PC-3 (cell line): ENCODE results near the gene GPRC5B. TPM values are rescaled to one million over a fixed set of nuclear protein-coding genes. Genes with fewer than 3 reads are reported as not detected.

Source experiments
- ATAC-seq: fragments of 200-7000 bp; cut with Tn5 transposase; 2 replicates; pipeline ENCODE4 v1.9.1; 2020; ENCODE audit warnings: mild to moderate bottlenecking, moderate library complexity
- BruUV-seq: library from RNA; stranded (reverse); fragments of 400-500 nt; replicated peaks from 2 replicates; lab custom pipeline; 2021; lab: Mats Ljungman, UMichigan
- CTCF ChIA-PET: fragments of 300-600 bp; sonication (Branson Sonifier 250); formaldehyde crosslinking; loops from one replicate; lab custom pipeline; 2022; ENCODE audit warnings: antibody characterized with exemption; lab: Charles Lee
- POLR2A ChIA-PET: fragments of 300-600 bp; sonication (Branson Sonifier 250); formaldehyde crosslinking; loops from one replicate; lab custom pipeline; 2022; ENCODE audit warnings: antibody characterized with exemption; ENCODE audit not compliant: unreplicated experiment; lab: Charles Lee
- DNase-seq: peaks from one replicate; pipeline ENCODE4 v3.0.0-alpha.2; 2015
- H2AFZ ChIP-seq: fragments of 300-600 bp; sonication (generic); 2 replicates; pipeline ENCODE4 v1.6.0; 2016; ENCODE audit warnings: antibody characterized with exemption, low read length
- H3F3A ChIP-seq: fragments of 300-600 bp; sonication (generic); one replicate; pipeline ENCODE4 v1.6.0; 2017; ENCODE audit warnings: antibody characterized with exemption, low read length, control low read depth, mild to moderate bottlenecking; ENCODE audit not compliant: unreplicated experiment
- H3K27ac ChIP-seq: fragments of 300-600 bp; sonication (generic); 2 replicates; pipeline ENCODE4 v1.5.1; 2016; ENCODE audit warnings: mild to moderate bottlenecking, low read length
- H3K27me3 ChIP-seq: fragments of 300-600 bp; sonication (generic); 2 replicates; pipeline ENCODE4 v1.6.1; 2016; ENCODE audit warnings: low read length, mixed read lengths
- H3K36me3 ChIP-seq: fragments of 300-600 bp; sonication (generic); 2 replicates; pipeline ENCODE4 v1.6.1; 2016; ENCODE audit warnings: low read depth, mixed run types, low read length, mixed read lengths
- H3K4me1 ChIP-seq: fragments of 300-600 bp; sonication (generic); 2 replicates; pipeline ENCODE4 v1.5.1; 2016; ENCODE audit warnings: low read length; ENCODE audit not compliant: insufficient read depth
- H3K4me2 ChIP-seq: fragments of 300-600 bp; sonication (generic); 2 replicates; pipeline ENCODE4 v1.6.0; 2016; ENCODE audit warnings: low read length
- H3K4me3 ChIP-seq: fragments of 300-600 bp; sonication (generic); 2 replicates; pipeline ENCODE4 v1.5.1; 2016; ENCODE audit warnings: mild to moderate bottlenecking, low read length, mixed read lengths
- H3K79me2 ChIP-seq: fragments of 300-600 bp; sonication (generic); 2 replicates; pipeline ENCODE4 v1.6.1; 2017; ENCODE audit warnings: low read length, mixed read lengths
- H3K9ac ChIP-seq: fragments of 300-600 bp; sonication (generic); 2 replicates; pipeline ENCODE4 v1.6.0; 2016; ENCODE audit warnings: mild to moderate bottlenecking, low read length
- H3K9me2 ChIP-seq: fragments of 300-600 bp; sonication (generic); replicated peaks from 2 replicates; pipeline ENCODE4 v1.6.1; 2016; ENCODE audit warnings: mixed run types, low read length, mixed read lengths
- H3K9me3 ChIP-seq: fragments of 300-600 bp; sonication (generic); 2 replicates; pipeline ENCODE4 v1.6.1; 2016; ENCODE audit warnings: low read length, mixed read lengths
- H4K20me1 ChIP-seq: fragments of 300-600 bp; sonication (generic); 2 replicates; pipeline ENCODE4 v1.6.1; 2016; ENCODE audit warnings: low read length, mixed read lengths
- EZH2 ChIP-seq: fragments of 300-600 bp; sonication (generic); IDR thresholded peaks from one replicate; pipeline ENCODE4 v1.6.1; 2017; ENCODE audit warnings: antibody characterized with exemption, mild to moderate bottlenecking, low read length; ENCODE audit not compliant: unreplicated experiment
- EZH2phosphoT487 ChIP-seq: fragments of 300-600 bp; sonication (generic); IDR thresholded peaks from 2 replicates; pipeline ENCODE4 v1.6.1; 2018; ENCODE audit warnings: mild to moderate bottlenecking, antibody characterized with exemption, low read length, borderline replicate concordance
- intact Hi-C: fragments of 100-400 bp; cut with micrococcal nuclease; formaldehyde crosslinking; loops from 2 replicates; pipeline ENCODE4 v1.9.0; 2023
- total RNA-seq: library from RNA; depleted of rRNA; stranded (reverse); fragments of >200 nt; gene quantifications from 2 replicates; pipeline ENCODE4 v1.2.3, GENCODE V29; 2014
- TF ChIP-seq, protein P1 (sequence below): fragments of 300-600 bp; sonication (generic); conservative IDR thresholded peaks from 2 replicates; pipeline ENCODE4 v1.5.1; 2017; ENCODE audit warnings: antibody characterized with exemption, low read depth, mild to moderate bottlenecking, low read length

Gene GPRC5B
- total RNA-seq, 1 experiment from 2014 or later: 5.5 TPM

DNA sequence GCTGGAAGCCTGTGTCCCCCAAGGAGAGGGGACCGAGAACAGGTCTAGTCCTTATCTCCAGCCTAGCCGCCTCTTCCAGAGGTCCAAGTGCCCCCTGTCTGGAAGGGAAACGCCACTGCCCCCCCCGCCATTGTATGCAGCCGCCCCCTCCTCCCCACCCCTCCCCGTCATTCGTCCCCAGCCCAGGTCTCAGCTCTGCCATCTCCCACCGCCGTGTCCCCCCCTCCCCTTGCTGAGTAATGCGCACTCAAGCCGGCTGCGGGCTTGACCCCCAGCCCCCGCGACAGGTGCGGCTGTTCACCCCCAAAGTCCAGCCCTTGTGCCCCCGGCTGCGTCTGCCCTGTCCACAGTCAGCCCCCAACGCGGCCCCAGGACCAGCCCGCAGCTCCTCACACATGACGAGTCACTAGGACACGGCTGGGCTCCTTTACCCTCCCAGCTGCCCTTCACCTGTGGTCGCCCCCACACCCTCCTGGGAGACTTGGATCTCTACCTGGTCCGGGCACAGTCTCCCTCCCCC is 622 bp downstream of the GPRC5B start:
- Histone ChIP-seq H2AFZ (peak overlapping the region; percentile 79; the same call in 1 of the 2 replicates), H3K36me3 (no peaks in the 10 kb centered on the region), H3K4me2 (peak overlapping the region; percentile 84), H3K4me1 (peaks cover 4% of the 10 kb centered on the region; the same call in 1 of the 2 replicates), H3F3A (no peaks in the 10 kb centered on the region), H3K79me2 (peaks cover 27% of the 10 kb centered on the region; the same call in 1 of the 2 replicates), H3K27ac (no peak overlapping the region), H3K27me3 (no peaks in the 10 kb centered on the region), H3K9ac (peak overlapping the region; percentile 59; the same call in 1 of the 2 replicates), H4K20me1 (no peaks in the 10 kb centered on the region), H3K9me2 (no peaks in the 10 kb centered on the region), H3K4me3 (peak overlapping the region; percentile 83), H3K9me3 (no peaks in the 10 kb centered on the region)
- DNase-seq (no peak), ATAC-seq (peak; percentile 25)
- intact Hi-C loops: loop anchor here (2.0 kb wide), 1 partner anchor 167 kb away; no protein-coding TSS in a partner anchor
- POLR2A ChIA-PET: no interaction called here
- CTCF ChIA-PET: interaction anchor here (0.5 to 1.0 kb wide), 2 partner anchors 188 to 468 kb away, joined by 3 to 4 read pairs; no protein-coding TSS in a partner anchor
- TF ChIP-seq EZH2phosphoT487 (no peak), EZH2 (no peak)
- TF ChIP-seq, protein P1, sequence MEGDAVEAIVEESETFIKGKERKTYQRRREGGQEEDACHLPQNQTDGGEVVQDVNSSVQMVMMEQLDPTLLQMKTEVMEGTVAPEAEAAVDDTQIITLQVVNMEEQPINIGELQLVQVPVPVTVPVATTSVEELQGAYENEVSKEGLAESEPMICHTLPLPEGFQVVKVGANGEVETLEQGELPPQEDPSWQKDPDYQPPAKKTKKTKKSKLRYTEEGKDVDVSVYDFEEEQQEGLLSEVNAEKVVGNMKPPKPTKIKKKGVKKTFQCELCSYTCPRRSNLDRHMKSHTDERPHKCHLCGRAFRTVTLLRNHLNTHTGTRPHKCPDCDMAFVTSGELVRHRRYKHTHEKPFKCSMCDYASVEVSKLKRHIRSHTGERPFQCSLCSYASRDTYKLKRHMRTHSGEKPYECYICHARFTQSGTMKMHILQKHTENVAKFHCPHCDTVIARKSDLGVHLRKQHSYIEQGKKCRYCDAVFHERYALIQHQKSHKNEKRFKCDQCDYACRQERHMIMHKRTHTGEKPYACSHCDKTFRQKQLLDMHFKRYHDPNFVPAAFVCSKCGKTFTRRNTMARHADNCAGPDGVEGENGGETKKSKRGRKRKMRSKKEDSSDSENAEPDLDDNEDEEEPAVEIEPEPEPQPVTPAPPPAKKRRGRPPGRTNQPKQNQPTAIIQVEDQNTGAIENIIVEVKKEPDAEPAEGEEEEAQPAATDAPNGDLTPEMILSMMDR: no peak
- BruUV-seq: no TSS peak

DNA sequence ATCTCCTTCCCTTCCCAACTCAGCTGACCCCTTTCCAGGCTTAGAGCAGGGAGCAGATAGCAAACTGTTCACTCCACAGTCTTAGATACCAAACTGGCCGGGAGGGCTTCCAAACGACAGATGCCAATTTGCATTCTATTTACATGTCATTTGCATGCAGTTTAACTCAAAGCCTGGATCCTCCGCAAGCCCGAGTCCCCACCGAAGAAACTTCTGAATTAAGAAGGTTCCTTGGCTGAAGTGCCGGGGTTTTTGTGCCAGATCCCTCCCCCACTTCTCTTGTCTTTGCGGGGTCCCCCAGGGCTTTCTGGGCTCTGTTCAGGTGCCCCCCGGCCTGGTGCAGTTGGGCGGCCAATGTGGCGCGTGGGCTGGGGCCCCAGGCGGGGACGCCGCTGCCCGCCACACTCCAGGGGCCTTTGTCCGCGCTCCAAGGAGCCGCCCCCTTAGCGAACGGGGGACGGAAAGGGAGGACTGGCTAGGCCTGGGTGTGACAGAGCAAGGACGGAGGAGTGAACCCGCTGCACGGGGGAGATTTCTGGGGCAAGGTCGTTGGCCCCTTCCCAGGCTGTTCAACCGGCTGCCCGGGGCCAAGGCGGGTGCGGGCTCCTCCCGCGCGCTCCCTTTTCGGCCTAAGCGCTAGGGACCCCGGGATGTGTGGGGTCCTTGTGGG is 1.2 kb downstream of the GPRC5B start:
- BruUV-seq: no TSS peak

More for the DNA sequence above, 1.2 kb downstream of the GPRC5B start:
- Histone ChIP-seq H3K9me3 (no peaks in the 10 kb centered on the region), H3K79me2 (peaks cover 27% of the 10 kb centered on the region; the same call in 1 of the 2 replicates), H4K20me1 (no peaks in the 10 kb centered on the region), H2AFZ (0 out of 2 replicates have a peak overlapping the region, but pooled peaks have one; percentile 42), H3K4me3 (peak overlapping the region; percentile 83), H3K36me3 (no peaks in the 10 kb centered on the region), H3K27ac (no peak overlapping the region), H3K4me2 (peak overlapping the region; percentile 84), H3K27me3 (no peaks in the 10 kb centered on the region), H3K9ac (no peak overlapping the region; the same call in 1 of the 2 replicates), H3F3A (no peaks in the 10 kb centered on the region), H3K4me1 (peaks cover 4% of the 10 kb centered on the region; the same call in 1 of the 2 replicates), H3K9me2 (no peaks in the 10 kb centered on the region)
- ChIA-PET CTCF (no interaction called here), POLR2A (no interaction called here)
- intact Hi-C loops: no loop called here
- no peak for DNase-seq
- peak; percentile 27; the same call in 1 of the 2 replicates for ATAC-seq
- TF ChIP-seq EZH2 (no peak), EZH2phosphoT487 (no peak)
- TF ChIP-seq, protein P1: no peak
